Inferior parietal cortex (tissue), 1 donor: ENCODE data around the gene CCR5AS.
"Not testable (repeated sequence)": the region's sequence is repeated elsewhere in the genome, so short reads cannot be mapped to it uniquely, and the experiment has no call there.

Experiments
- DNase-seq: peaks from one replicate; pipeline ENCODE4 v3.0.0-alpha.2; 2016; ENCODE audit errors: extremely low spot score

Gene CCR5AS

DNA sequence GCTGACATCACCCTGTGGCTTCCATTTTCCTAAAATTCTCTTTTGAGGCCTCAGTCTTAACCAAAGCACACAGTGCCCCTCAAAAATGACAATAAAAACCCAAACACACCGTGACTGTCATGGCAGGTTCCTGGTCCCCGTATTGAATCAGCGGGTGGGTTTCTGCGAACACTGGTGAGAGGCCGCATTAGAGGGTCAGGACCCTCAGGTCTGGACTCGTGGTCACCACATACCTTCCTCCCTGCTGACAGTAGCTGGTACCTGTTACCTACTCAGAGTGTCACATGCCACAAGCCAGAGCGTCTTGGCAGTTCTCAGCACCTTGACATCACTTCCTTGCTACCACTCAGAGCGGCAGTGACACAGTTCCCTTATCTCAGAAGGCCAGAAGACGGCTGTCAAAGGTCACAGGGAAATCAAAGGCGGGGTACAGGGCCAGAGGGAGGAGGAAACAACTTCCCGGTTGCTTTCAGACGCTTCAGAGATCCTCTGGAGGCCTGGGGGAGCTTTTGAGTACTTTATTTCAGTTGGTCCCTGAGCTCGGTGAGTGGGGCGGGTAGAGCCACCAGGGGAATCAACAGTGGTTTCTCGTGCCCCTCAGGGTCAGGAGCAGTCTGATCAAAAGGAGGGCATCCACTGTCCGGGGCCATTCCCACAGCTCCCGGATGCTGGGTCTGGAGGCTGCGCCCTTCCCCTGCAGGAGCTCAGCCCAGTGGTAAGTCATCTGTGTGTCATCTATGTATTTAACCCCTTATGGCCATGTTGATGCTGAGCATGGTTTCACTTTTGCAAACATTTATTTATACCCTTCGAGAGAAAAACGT, at the start of gene CCR5AS, which contains the start of gene CCRL2:
TSS of gene CCR5AS (minus strand) at position 279 of the 824 bp plus-strand sequence.
TSS of gene CCRL2 (plus strand) at position 472 of the 824 bp plus-strand sequence. CDS start 821 bp downstream, outside the sequence.
- DNase-seq: peak; percentile 53

DNA sequence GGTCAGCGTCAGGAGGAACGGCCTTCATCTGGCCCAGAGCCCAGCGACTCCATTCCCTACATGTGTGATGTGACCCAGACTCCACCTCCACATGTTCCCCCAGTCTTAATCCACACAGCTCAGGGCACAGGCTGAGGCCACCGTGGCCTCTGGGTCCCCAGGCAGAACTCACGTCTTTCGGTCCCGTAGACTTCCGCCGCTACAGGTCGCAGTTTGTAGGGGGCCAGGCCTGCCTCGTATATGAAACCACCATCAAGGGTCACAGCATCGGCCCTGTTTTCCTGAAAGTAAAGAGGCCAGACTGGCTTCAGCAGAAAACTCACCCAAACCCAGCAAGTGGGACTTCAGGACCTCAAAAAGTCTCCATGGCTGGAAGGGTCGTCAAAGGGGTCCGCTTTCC, 49.3 kb upstream of the CCR5AS start:
- no peak for DNase-seq

DNA sequence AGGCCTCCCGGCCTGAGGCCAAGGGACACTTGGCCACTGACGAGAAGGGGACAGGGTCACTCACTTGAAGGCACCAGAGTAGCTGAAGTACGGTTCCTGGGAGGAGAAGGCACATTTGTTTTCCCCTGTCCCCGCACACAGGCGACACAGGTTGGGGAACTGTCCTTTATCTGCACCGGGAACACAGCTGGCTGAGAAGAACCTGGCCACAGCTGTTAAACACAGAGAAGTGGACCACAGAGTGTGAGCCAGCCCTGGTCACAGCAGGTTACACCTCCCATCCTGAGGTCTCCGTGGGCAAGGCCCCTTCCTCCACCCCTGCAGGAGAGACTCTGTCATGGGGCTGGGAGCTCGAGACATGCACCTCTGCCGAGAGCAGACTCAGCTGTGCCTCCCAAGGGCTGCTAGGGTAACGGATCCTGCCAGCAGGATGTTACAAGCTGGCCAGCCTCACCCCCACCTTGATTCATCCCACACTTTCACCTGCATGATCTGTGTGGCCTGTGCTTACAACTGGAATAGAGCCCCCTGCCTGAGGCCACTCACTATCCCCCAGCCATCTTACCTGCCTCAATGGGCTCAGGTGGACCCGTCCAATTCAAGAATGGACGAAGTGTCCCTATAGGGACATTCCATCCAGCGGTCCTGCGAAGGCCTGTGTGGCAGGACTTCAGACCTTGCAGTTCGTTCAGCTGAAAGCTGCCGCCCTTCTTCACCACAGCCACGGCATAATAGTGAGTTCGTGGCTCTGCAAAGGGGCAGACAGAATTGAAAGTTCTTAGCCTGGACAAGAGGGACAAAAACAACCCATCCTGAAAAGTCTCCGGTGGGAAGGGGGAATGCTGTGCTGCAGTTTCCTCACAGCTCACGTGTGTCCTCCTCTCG, 48.6 kb upstream of the CCR5AS start:
- DNase-seq: no peak

DNA sequence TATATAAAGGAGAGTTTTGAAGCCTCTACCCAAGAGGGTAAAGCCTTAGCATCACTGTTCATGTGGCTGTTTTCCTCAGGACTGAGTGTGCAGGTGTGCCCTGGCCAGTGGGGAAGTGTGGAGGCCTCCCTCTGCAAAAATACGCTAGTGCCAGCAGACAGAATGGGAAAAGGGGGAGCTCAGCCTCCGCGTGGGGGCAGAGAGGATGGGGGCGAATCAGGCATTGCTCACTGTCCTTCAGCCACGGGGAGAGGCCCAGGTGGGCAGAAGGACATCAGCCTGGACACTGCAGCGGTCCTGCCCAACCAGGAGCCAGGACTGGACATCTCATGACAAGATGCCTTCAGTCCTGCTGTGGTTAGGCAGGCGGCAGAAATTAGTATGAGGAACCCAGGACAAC, 47.7 kb upstream of the CCR5AS start:
- no peak for DNase-seq

DNA sequence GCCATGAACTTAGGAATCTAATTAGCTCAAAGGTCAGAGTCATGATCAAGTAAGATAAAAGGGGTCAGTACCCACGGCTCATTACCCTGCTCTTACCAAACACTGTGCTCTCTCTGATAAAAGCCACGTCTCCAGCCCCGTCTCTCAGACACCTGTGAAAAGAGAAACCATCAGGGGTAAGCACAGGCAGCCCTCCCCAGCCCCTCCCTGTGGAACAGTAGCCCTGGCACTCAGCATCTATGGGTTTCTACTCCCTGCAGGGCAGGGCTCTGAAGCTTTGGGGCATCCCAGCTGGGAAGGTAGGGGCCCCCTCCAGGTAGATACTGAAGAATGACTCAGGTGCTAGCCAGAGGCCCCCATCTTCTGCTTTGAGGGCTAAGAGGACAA, 47.3 kb upstream of the CCR5AS start:
- DNase-seq: no peak

DNA sequence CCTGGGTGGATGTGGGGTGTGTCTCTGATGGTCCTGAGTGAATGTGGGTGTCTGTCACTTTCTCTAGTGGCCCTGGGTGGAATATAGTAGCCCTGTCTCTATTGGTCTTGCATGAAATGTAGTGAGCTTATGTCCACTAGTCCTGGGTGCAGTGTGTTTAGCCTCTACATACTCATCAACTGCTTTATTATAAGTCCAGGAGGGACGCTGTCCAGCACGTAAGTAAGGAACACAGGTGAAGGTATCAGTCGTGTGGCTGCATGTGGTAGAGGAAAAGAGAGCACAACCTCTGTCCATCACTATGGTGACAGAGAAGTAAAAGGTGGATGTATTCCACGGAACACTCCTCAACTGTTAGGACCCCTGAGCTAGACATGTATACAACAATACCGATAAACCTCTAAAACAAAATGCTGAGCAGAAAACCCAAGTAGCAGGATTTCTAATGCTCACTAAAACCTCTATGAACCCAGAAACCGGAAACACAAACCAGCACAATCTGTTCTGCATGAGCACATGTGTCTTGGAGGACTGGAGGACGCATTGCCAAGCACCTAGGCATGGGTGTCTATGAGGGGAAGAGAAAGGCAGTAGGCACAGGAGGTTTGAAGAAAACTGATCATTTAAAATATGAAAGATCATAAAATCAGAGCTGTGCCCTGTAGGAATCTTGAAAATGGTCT, 46.8 kb upstream of the CCR5AS start:
- DNase-seq: no peak

DNA sequence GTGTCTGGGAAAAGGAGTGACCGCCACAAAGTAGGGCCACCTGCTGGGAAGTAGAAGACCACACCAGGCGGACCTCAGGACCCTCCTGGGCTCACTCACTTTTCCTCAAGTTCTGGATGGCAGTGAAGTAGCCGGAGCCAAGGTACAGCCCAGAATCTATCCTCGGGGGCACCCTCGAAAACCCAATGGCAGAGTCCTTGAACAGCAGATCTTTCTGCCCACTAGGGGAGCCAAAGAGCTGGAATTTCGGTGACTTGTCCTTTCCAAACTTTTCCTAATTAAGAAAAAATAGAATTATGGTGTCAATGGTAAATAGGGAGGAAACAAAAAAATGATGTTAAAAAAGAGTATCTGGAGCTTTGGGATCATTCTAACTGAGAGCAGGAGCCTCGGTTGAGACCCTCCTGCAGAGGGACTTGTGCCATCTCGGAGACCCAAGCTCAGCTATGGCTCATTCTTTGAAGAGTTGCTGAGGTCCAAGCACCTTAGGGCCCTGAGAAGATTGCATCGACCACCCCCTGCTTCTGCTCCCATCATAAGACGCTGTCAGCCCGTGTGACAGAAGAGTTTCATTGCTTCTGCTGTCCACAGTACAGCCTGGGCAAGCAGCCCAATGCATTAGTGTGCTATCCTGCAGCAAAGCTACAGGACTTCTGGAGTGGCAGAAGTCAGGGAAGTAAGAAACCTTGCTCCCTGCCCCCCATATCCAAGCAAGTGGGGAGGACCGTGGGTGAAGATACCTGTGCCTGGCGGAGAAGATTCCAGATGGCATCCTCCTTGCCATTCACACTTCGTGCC, 43.1 kb upstream of the CCR5AS start:
- no peak for DNase-seq

DNA sequence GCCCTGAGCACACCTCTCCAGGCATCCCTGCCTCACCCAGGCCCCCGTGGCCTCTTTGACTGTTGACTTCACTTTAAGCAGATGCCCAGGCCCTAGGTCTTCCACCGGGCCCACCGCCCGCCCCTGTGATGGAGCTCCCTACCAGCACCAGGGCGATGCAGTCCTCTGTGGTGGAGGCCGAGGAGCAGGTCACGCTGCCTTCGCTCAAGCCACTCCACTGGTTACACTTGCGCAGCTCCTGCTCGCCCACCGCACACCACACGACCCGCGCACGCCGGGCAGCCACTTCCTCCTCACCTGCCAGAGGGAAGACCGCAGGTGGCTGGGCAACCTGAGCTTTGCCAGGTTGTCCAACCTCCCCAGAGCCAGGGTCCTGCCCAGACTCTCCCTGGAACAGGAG, 41.9 kb upstream of the CCR5AS start:
- no peak for DNase-seq

DNA sequence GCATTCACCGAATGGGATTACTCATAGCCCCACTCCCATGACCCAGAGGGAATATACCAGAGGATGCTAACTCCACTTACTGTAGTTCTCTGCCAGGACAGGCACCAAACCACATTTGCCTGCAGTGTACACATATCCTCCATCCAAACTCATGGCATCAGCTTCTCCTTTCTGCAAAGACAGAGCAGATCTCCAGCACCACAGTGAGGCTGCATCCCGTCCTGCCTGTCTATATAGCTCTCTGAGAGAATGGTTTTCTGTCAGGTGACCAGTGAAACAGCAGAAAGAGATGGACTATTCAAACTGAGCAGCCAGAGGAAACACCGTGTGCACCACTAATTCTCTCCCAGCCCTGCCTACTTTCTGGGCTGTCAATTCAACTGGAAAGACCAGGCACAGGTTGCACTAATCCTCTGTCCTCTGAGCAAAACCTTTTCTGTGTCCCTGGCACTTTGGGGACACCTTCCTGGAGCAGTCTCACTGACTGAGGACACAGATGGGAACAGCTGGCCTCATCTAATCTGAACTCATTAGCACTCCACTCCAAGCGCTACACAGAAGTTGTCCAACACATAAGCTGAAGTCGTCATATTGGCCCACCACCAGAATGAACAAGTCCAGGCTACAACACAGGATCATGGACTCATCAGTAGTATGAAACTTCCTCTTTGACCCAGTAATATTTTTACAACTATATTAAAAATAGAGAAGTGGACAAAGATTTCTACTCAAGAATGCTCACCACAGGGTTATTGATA, 40.5 kb upstream of the CCR5AS start:
- no peak for DNase-seq

DNA sequence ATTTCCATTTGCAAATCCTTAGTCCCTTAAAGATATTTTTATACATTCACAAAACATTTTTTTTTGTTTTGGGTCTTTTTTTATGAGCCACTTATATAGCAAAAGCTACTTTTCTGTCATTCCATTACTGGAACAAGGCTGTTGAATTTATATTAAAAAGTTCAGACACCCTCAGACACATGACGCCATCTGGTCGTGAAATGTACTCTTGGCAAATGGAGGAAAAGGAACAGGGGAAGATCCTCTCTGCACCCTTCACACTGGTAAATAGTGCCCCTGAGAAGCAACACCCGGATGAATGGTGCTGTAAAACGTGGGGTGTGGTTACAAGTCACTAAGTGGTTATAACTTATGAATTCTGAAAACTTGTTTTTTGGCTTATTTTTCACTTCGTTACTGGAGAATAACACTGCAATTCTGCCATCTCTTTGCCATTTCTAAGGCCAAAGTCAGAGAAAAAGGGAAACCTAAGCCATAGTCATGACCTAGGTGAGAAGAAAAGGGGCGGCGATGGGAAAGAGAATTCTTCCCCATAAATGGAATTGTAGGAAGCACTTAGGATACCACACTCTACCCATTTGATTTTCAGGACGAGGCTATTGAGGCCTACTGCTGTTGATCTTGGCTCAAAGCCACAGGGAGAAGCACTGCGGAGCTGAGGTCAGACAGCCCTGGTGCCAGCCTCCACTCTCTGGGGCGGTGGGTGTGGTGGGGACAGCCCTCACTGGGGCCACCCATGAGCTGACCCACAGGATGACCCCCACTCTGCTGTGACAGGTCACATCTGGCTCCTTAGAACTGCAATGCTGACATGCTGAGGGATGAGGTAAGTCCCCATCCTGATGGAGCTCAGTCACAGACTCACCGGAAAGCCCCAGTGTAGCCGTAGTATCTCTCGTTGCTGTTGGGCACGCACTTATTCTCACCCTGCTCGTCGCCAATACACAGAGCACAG, 36.0 kb upstream of the CCR5AS start:
- DNase-seq: no peak

DNA sequence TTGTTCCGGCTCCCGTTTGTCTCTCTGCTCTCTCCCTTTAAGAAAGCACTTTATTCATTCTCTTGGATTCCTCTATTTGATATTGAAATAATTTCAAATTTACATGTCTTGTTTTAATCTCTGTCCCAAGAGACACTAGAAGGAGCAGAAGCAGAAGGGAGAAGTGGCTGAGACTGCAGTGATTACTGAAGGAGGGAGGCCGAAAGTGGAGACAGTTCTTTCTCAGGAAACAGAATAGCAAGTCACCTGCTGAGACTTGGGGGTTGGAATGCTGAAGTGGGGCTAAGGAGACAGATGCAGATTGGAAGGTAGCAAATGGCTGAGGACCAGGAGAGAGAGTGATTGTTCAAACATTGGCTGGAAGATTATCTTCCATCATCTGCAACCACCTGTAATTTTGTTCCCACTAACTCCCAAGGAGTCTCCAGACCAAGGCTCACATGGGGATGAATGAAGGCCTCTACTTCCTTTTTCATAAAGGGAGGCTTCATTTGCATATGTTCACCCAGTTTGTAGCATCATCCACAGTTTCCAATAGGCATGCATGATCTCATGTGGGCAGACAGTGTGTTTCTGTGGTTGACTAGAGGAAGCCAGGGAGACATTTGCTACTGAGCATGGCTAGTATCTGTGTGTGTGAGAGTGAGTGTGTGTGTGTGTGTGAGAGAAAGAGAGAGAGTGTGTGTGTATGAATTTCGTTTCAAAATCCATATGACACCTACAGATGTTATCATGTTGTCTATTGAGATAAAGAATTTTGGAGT, 33.8 kb upstream of the CCR5AS start:
- no peak for DNase-seq

DNA sequence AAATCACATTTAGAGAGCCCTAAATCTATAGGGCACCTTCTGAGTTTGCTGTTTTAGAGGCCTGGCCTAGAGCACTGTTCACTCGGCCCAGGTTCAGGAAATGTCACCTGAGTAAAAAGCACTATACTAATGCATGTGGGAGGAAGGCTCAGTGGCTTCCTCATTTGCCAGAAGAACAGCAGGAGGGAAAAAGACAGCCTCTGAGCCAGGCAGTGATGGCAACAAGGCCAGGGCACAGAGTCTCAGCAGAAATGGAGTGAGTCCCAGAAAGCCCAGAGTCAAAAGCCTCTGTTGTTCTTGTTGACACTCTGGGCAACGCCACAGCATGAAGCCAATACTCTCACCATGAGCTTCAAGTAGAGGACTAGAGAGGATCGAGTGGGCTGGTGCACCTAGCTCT, 32.0 kb upstream of the CCR5AS start:
- DNase-seq: no peak

DNA sequence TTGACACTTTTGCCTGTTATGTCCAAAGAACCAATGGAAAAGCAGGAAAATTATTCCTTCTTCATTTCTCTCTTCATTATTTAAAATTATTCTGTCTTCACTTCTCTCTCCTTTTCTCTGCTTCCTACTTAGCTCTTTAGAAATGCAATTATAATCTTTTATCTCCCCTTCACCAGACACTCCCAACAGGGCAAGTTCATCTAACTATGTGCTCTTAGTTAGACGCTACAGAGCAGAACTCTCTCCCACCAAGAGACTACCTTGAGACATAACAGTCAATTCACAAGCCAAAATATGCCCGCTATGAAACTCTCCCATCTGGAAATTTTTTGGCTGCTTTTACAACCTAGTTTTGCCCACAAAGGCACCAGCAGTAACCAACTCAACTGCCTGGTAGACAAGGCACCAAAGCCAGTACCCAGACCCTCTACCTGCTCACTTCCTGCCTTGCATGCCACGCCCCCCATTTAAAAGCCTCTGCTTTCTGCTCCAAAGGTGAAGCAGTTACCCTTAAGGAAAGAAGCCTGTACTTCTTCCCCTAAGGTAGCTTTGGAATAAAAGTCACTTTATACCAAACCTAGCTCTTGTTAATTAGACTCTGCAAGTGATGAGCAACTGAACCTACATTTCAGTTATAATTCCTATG, 28.3 kb upstream of the CCR5AS start:
- no peak for DNase-seq

DNA sequence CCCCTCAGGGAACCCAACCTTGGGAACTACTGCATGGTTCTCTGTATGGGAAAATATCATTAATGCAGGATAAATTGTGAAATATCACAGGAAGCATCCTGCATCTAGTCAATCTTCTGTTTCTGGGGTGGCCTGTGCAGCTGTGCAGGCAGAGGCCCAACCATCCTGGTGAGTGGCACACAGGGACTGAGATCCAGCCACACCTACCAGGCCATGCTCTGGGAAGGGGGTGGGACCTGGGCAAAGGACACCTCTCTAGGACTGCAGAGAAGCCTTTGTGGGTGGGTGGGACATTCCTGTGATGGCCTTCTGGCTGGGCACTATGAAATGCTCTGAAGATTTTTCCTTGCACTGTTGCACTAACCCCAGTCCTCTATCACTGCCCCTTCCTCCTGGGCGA, 27.0 kb upstream of the CCR5AS start:
- DNase-seq: no peak

DNA sequence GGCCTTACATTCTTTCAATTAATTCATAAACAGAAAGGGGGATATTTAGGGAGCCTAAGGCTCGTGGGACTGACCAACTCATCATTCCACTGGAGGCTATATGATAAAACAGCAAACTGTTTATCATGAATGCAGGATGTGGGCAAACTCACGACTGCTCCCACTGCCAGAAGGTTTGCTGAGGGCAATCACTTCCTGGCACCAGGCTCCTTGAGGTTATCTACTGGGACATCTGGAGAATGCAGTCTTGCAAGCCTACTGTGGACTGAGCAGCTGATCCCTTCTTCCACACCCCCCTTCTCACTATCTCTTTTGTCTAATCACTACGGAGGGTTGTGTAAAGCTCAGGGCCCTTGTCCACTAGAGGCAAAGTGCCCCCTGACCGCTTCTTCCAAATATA, 26.3 kb upstream of the CCR5AS start:
- not testable (repeated sequence) for DNase-seq

DNA sequence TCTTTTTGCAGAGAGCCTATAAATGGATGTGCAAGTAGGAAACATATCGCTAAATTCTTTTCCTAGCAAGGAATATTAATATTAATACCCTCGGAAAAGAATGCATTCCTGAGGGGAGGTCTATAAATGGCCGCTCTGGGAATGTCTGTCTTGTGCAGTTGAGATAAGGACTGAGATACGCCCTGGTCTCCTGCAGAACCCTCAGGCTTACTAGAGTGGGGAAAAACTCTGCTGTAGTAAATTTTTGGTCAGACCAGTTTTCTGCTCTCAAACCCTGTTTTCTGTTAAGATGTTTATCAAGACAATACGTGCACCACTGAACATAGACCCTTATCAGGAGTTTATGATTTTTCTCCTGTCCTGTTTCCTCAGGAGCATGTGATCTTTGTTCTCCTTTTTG, 25.0 kb upstream of the CCR5AS start:
- not testable (repeated sequence) for DNase-seq

DNA sequence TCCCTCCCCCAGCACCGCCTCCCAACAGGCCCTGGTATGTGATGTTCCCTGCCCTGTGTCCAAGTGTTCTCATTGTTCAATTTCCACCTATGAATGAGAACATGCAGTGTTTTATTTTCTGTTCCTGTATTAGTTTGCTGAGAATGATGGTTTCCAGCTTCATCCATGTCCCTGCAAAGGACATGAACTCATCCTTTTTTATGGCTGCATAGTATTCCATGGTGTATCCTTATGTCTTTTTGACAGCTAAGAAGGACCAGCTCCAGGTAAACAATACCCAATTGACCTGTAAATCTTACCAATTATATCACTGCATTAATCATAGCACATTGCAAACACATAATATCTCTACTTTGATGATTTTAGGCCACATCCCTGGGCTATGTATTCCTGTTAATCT, 24.0 kb upstream of the CCR5AS start:
- not testable (repeated sequence) for DNase-seq

DNA sequence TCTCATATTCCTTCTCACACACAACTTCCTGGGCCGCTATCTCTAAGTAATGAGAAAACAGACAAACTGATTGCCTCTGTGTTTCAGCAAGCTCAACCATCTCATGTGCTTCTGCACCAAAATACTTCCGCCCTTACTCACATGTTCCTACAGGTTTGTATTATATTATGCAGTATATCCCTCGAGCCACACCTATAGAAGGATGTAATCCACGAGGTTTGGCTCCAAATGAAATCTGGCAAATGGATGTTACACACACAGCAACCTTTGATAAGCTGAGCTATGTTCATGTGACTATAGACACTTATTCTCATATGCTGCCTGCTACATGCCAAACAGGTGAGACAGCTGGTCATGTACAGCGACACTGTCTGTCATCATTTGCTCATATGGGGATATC, 22.8 kb upstream of the CCR5AS start:
- no peak for DNase-seq
